Measurements from ENCODE around the gene PHYHD1.

The PHYHD1 gene

DNA sequence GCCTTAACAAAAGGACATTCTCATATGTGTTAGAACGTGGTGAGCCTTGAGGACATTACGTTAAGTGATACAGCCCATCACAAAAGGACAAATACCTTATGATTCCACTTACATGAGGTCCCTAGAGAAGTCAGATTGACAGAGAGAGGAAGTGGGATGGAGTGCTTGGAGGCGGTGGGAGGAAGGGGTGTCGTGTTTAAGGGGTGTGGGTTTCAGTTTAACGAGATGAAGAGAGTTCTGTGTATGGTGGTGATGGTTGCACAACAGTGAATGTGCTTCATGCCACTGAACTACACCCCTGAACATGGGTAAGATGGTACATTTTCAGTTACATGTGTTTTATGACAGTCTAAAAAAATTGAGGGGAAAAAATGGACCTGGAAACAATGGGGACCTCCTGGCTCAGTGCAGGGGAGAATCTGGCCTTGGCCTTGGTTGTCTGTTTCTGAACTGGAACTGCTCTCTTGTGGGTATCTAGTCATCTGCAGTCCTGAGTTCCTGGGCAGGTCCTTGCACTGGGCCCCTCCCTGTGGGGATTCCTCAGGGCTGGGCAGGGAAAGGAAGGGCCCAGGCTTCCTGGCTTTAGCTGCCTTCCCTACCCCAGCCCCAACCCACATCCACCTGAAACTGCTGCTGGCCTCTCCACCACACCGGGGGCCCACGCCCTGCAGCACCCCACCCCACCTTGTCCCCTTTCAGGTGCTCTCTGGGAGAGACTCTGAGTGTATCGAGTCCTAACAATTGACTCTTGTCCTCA is 21.0 kb upstream of the PHYHD1 start:
- no peak for DNase-seq

GRCh38 chr9:128901379-128901778 is 19.4 kb upstream of the PHYHD1 start:
- no peak for DNase-seq

- no peak for DNase-seq
These were observed 19.0 kb upstream of the PHYHD1 start for GRCh38 chr9:128901822-128902221.

DNA sequence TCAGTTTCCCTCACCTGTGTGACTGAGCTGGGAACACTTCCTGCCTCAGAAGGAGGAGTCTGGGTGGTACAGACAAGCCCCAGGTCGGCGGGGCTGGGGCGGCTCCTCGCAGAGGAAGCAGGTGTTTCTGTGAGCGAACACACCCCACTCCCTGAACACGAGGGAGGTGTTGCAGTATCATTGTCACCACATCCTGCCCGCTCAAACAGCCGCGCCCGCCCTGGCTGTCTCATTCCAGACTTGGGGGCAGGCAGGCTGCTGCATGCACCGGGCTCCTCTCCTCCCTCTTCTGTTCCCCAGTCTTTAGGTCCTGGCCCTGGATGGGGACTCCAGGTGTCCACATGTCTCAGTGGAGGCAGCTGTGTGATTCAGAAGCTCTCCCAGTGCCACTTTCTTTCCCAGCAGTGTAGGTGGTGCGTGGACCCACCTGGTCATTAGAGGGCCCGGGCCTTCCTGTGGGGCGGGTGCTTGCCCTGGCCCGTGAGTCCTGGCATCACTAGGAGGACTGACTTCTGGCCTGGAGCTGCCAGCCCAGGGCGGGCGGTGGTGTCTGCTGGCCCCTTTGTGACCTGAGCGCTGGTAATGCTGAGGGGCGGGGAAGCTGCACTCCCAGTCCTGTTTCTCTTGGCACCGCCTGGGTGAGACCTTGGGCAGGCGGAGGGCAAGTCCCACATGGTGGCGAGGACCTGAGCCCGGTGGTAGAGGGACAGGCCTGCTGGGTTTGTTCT is 18.3 kb upstream of the PHYHD1 start:
- DNase-seq = peak in 13 of 56 donors; percentile 10 to 63 (median 28)

DNA sequence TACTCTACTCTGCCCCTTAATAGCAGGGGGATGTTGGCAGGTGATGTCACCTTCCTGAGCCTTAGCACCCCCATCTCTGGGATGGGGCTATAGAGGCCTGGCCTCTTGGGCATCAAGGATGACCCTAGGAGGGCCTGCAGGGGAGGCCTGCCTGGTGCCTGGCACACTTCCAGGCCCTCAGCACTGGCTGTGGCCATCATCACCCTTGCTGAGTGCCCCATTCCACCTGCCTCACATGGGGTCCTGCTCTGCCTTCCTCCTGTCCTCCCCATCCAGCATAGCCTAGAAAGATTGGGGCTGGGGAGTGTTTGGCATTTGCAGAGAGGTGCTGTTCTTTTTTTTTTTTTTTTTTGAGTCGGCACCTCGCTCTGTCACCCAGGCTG is 17.7 kb upstream of the PHYHD1 start:
- DNase-seq = no peak

- no peak for DNase-seq
These were observed 16.7 kb upstream of the PHYHD1 start for GRCh38 chr9:128903871-128904620.

DNA sequence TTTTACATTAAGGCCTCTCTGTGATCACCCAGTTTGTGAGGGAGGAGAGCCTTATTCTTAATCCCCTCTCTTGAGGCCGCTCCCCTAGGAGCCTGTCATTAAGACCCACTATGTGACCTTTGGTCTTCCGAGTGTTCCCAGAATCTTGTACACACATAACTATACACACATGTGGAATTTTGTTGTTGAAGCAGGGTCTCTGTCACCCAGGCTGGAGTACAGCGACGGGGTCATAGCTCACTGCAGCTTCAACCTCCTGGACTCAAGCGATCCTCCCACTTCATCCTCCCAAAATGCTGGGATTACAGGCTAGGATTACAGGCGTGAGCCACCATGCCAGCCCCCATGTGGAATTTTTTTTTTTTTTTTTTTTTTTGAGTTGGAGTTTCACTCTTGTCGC is 14.8 kb upstream of the PHYHD1 start:
- no peak for DNase-seq

DNA sequence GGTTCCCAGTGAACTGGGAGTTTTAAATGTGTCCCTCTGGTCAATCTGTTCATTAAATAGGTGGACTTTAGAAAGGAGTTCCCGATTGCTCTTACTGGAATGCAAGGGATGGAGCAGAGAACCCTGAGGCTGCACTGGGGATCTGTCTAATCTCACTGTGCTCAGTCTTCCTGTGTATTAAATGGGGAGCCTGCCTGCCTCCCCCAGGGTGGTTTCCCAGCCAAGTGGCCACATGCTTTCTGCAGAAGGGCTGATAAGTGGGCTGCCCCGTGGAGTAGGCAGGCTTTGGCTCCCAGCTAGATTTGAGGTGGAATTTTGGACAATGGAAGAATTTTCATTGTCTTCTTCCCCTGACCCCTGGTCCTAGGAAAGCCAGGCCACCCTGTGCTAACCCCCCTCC is 14.0 kb upstream of the PHYHD1 start:
- DNase-seq = no peak

GRCh38 chr9:128908372-128908771 is 12.4 kb upstream of the PHYHD1 start:
- no peak for DNase-seq

- DNase-seq = no peak
These were observed 10.9 kb upstream of the PHYHD1 start for GRCh38 chr9:128909859-128910258.

- DNase-seq = no peak
These were observed 9.9 kb upstream of the PHYHD1 start for GRCh38 chr9:128910906-128911305.

DNA sequence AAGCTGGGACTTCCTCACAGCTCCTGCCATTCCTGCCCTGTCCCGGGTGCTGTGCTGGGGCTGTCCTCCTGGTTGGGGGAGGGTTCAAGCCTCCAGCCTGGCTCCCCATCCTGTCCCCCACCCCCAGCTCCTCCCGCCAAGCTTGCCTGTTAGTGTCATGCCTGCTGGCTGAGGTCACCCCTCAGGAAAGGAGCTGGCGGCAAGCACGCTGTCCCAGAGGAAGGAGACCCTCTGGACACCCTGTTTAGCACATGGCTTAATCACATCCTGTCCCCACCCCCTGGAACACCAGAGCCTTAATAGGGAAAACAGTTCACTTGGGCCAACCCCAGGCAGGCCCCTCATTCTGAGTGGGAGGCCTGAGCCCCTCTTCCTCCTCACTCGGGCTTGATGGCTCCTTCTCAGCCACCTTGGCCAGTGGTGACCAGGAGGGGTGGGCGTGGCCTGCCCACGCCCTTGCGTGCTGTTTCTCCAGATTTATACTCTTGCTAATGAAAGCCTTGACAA is 9.2 kb upstream of the PHYHD1 start:
- DNase-seq = peak in 4 of 56 donors; percentile 11 to 37 (median 23)

GRCh38 chr9:128912270-128912853 is 8.4 kb upstream of the PHYHD1 start:
- DNase-seq = peak in 21 of 56 donors; percentile 16 to 67 (median 40)

DNA sequence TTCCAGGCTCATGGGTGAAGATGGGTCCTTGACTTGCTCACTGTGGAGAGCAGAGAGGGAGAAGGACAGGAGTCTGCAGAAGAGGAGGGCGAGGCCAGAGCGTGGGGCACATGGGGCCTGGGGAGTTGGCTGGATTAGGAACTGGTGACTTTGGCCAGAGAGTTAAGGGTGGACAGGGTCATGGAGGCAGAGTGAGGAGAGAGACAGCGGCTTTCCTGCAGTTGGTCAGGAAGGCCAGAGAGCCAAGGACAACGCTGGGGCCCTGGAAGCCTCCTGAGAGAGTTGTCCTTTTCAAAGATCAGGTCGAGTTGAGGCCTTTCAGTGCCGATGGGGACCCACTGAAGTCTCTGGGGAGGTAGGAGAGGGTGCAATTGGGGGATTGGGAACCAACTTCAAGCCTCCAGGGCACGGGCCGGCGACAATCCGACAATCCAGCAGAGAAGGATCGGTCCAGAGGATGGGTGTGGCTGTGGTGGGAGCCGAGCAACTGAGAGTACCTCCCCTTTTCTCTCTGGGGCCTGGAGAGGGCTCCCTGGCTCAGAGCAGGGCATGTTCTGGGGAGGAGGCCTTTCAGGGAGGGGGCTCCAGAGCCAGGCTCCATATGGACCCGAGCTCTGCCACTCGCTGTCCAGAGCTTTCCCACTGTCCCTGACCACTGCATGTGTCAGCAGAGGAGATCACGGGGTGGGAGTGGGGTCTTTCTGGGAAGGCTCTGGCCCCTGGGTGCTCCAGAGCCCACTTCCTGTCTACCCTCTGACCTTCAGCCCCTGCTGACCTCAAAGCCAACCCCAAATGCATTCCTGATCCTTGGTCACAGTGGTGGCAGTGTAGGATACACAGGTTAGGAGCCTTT is 7.5 kb upstream of the PHYHD1 start:
- DNase-seq = peak in 1 of 56 donors; percentile 34

DNA sequence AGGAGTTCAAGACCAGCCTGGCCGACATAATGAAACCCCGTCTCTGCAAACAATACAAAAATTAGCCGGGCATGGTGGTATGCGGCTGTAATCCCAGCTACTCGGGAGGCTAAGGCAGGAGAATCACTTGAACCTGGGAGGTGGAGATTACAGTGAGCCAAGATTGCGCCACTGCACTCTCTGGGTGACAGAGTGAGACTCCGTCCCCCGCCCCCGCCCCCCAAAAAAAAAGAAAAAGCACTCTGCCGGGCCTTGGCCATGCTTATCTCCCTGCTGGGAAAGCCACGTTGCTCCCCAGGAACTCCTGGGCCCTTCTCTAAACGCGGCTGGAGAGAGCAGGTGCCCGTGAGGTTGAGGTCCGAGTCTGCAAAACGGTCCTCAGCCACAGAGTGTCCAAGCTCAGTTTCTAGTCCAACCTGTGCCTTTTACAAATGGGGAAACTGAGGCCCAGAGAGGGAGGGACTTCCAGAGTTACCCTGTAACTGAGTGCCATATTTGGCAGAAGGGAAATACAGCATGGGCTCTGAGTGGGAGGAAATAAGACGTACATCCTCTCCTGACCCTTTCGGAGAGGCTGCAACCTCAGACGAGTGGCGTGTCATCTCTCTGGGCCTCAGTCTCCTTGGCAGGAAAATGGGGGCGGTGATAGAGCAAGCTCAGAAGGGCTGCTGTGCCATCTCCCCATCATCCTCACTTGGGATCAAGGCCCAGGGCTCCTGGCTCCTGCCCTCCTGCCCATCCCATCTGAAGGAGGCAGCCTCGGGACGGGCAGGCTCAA is 6.6 kb upstream of the PHYHD1 start:
- DNase-seq = no peak

GRCh38 chr9:128916204-128916603 is 4.6 kb upstream of the PHYHD1 start:
- peak in 3 of 56 donors; percentile 14 to 56 (median 14) for DNase-seq

GRCh38 chr9:128916745-128917144 is 4.0 kb upstream of the PHYHD1 start:
- DNase-seq = no peak

DNA sequence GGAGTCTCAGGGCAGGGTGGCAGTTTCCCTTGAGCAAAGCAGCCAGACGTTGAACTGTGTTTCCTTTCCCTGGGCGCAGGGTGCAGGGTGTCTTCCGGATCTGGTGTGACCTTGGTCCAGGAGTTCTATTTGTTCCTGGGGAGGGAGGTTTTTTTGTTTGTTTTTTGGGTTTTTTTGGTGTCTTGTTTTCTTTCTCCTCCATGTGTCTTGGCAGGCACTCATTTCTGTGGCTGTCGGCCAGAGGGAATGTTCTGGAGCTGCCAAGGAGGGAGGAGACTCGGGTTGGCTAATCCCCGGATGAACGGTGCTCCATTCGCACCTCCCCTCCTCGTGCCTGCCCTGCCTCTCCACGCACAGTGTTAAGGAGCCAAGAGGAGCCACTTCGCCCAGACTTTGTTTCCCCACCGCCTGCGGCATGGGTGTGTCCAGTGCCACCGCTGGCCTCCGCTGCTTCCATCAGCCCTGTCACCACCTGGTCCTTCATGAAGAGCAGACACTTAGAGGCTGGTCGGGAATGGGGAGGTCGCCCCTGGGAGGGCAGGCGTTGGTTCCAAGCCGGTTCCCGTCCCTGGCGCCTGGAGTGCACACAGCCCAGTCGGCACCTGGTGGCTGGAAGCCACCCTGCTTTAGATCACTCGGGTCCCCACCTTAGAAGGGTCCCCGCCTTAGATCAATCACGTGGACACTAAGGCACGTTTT is 3.5 kb upstream of the PHYHD1 start:
- peak in 44 of 56 donors; percentile 23 to 83 (median 52) for DNase-seq

GRCh38 chr9:128918921-128919320 is 1.9 kb upstream of the PHYHD1 start:
- DNase-seq = no peak

All from nucleus accumbens (tissue), 56 donors.